GM20000 (cell line): ENCODE measurements around the gene NKPD1.
A peak's percentile ranks its signal among the peaks of the same experiment; 100 is the strongest.

Experiments used
- DNase-seq: peaks from one replicate; pipeline ENCODE4 v3.0.0; 2012; ENCODE audit warnings: low spot score
- CTCF ChIP-seq: IDR thresholded peaks from 2 replicates; pipeline ENCODE4 v1.5.1; 2012; ENCODE audit warnings: mild to moderate bottlenecking, control low read depth; ENCODE audit errors: extremely low read depth, missing control alignments

The NKPD1 gene

GRCh38 chr19:45117671-45118070 lies 43.1 kb downstream of the NKPD1 start:
- DNase-seq: no peak
- TF ChIP-seq CTCF: no peak

DNA sequence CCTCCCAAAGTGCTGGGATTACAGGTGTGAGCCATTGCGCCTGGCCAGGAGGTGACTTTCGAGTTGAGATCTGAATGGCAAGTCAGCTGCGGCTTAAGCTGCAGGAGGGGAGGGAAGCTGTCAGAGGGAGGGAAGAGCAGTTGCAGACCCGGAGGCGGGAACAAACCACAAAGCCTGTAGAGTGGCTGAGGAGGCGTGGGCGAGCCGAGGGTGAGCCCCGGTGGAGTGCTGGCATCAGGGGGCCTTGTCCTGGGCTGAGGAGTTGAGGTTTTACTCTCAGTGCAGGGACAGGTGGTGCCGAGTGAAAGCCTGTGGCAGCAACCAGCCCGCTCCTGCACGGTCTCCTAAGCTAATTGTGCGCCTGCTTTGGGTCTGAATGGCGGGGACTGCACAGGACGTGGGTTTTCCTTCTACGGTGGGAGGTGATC lies 43.6 kb downstream of the NKPD1 start:
- no peak for TF ChIP-seq CTCF
- DNase-seq: peak; percentile 67

GRCh38 chr19:45115809-45116615 lies 44.8 kb downstream of the NKPD1 start:
- no peak for DNase-seq
- no peak for TF ChIP-seq CTCF

DNA sequence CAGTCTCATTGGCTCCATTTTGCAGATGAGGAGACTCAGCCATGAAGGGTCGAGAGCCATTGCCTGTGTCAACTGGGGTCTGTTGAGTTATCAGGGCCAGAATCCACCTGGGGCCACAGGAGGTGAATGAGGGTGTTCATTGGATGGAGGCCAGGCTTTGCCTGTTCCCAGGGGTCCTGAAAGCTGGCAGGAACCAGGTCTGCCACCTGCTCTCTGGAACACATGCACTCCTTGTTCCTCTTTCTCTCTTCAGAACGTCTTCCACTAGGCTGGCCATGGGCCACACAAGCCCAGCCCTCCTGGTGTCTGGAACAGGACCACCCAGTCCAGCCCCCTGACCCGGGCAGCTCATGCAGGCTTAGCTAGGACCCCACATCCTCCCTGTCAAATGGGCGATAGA lies 46.7 kb downstream of the NKPD1 start:
- no peak for TF ChIP-seq CTCF
- DNase-seq: no peak

DNA sequence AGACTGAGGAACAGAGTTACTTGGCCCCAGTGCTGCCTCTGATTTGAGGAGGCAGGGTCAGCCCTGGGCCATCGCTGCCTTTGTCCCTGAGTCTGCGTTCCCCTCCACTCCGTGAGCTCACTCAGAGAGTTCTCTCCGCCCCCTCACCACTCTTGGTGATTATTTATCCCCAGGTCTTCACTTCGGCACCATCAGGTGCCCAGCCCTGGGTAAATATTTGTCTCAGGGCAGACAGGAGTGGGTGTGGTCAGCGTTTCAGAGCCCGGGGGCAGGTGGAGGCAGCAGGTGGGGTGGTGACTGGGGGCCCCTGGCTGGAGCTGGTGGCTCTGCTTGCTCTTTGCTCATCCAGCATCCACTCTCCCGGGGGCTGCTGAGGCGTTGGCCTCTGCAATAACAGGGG lies 47.2 kb downstream of the NKPD1 start:
- no peak for DNase-seq
- TF ChIP-seq CTCF: no peak

DNA sequence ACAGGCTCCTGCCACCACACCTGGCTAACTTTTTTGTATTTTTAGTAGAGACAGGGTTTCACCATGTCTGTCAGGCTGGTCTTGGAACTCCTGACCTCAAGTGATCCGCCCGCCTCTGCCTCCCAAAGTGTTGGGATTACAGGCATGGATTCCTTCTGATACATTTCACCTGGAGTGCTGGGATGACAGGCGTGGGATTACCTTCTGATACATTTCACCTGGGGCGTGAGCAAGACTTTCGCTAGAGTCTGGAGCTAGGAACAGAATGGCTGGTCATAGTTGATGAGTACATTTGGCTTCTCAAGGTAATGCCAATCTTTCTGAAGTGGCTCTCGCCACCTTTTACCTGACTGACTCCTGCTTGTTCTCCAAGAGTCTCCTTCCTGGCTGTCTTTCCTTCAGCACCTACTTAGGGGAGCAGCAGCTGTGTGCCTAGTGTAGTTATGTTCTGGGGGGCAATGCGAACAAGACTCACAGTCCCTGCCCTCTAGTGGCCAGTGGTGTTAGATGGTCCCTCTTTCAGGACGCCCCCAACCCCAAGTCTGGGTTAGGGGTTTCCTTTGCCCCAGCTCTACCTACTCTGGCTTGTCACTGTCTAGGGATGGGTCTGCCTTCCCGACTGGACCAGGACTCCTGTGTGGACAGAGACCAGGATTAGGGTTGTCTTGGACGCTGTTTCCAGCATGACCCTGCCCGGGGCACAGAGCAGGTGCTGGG lies 48.5 kb downstream of the NKPD1 start:
- no peak for TF ChIP-seq CTCF
- no peak for DNase-seq
